ENCODE data around the gene DNAJC13. TPM values are rescaled to one million over a fixed set of nuclear protein-coding genes. Genes with fewer than 3 reads are reported as not detected.

Gene DNAJC13
- total and polyA plus RNA-seq, 4 donors = 6.3 to 22.8 (median 15.4) TPM

DNA sequence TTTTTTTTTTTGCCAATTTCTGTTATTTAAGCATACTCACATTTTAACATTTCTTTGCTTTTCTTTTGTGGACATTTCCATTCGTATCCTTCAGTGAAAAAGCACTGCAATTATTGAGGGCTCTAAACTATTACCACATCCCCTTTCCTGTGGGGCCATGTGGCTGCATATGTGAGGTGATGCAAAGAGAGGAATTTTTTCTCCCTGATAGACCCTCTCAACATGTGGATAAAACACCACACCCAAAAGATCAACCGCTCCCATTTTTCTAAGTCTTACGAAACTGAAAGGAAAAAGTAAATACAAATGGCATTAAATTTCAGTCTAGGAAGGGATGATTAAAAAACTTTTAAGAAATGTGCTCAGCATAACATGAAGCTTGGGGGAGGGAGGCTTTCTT, 68.8 kb downstream of the DNAJC13 start (continued):
- TF ChIP-seq HNF4A (conservative IDR thresholded peaks at IDR 0.05) = no peak
- TF ChIP-seq EGR1 (IDR thresholded peaks at IDR 0.05; ENCODE audit: low read depth in 2 of 2) = no peak
- TF ChIP-seq NR2F2 (IDR thresholded peaks at IDR 0.05) = no peak

DNA sequence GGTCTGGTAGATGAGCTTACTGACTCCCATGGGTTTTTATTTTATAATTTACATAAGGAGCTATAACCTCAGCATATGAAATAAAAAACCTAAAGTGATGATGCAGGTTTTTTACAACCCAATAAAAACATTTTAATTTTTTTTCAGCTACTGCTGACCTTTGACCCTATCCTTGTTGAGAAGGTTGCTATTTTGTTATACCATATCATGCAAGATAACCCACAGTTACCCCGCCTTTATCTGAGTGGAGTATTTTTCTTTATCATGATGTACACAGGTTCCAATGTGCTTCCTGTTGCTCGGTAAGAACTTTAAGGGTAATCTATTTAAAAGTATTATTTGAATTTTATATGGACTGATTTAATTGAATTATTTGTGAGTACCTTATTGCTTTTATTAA, 70.8 kb downstream of the DNAJC13 start:
- TF ChIP-seq, protein P1, sequence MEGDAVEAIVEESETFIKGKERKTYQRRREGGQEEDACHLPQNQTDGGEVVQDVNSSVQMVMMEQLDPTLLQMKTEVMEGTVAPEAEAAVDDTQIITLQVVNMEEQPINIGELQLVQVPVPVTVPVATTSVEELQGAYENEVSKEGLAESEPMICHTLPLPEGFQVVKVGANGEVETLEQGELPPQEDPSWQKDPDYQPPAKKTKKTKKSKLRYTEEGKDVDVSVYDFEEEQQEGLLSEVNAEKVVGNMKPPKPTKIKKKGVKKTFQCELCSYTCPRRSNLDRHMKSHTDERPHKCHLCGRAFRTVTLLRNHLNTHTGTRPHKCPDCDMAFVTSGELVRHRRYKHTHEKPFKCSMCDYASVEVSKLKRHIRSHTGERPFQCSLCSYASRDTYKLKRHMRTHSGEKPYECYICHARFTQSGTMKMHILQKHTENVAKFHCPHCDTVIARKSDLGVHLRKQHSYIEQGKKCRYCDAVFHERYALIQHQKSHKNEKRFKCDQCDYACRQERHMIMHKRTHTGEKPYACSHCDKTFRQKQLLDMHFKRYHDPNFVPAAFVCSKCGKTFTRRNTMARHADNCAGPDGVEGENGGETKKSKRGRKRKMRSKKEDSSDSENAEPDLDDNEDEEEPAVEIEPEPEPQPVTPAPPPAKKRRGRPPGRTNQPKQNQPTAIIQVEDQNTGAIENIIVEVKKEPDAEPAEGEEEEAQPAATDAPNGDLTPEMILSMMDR (IDR thresholded peaks at IDR 0.05; ENCODE audit: low read depth, low read length, missing input control) = no peak
- TF ChIP-seq, protein P2, sequence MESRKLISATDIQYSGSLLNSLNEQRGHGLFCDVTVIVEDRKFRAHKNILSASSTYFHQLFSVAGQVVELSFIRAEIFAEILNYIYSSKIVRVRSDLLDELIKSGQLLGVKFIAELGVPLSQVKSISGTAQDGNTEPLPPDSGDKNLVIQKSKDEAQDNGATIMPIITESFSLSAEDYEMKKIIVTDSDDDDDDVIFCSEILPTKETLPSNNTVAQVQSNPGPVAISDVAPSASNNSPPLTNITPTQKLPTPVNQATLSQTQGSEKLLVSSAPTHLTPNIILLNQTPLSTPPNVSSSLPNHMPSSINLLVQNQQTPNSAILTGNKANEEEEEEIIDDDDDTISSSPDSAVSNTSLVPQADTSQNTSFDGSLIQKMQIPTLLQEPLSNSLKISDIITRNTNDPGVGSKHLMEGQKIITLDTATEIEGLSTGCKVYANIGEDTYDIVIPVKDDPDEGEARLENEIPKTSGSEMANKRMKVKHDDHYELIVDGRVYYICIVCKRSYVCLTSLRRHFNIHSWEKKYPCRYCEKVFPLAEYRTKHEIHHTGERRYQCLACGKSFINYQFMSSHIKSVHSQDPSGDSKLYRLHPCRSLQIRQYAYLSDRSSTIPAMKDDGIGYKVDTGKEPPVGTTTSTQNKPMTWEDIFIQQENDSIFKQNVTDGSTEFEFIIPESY (IDR thresholded peaks at IDR 0.05) = no peak
- TF ChIP-seq RXRA (IDR thresholded peaks at IDR 0.05) (no peak), HNF4G (IDR thresholded peaks at IDR 0.05) (no peak), TAF1 (conservative IDR thresholded peaks at IDR 0.05) (no peak), SP1 (IDR thresholded peaks at IDR 0.05) (no peak), YY1 (IDR thresholded peaks at IDR 0.05) (no peak), JUND (IDR thresholded peaks at IDR 0.05) (no peak)
- DNase-seq (ENCODE audit: low spot score) = no peak
- H3K9me3 ChIP-seq (ENCODE audit: control insufficient read depth in 4 of 4, low read length in 3 of 4) = no peaks in the 10 kb centered on the region
- WGBS = 84% methylated on average over 2 of the region's 2 CpGs
- no peak overlapping the region for H3K9ac ChIP-seq (ENCODE audit: low read depth in 1 of 2, low read length in 2 of 2)
- peaks cover 5 to 48% (median 31%) of the 10 kb centered on the region in 4 donors for H3K36me3 ChIP-seq (ENCODE audit: control insufficient read depth in 4 of 4, insufficient read depth in 3 of 4, low read depth in 1 of 4, low read length in 3 of 4)
- H3K27me3 ChIP-seq (ENCODE audit: control insufficient read depth in 4 of 4, insufficient read depth in 4 of 4, low read length in 3 of 4) = no peaks in the 10 kb centered on the region
- no peak overlapping the region for H3K27ac ChIP-seq (ENCODE audit: low read depth in 1 of 2, low read length in 2 of 2)
- no peak overlapping the region for H3K4me3 ChIP-seq (ENCODE audit: low read depth in 1 of 3, low read length in 3 of 3)
- H3K4me1 ChIP-seq (ENCODE audit: control insufficient read depth in 4 of 4, insufficient read depth in 4 of 4, low read length in 3 of 4) = no peaks in the 10 kb centered on the region

DNA sequence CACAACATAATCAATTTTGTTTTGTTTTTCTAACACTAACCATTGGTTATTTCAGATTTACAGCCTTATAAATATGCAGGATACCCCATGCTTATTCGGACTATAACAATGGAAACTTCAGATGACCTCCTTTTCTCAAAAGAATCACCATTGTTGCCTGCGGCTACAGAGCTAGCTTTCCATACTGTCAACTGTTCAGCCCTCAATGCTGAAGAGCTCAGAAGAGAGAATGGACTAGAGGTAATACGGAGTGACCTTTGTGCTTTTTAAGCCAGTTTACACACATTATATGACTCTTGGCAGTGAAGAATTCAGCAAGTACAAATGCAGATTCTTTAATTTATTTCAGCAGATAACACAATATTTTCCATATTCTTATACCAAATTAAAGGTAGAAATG, 81.8 kb downstream of the DNAJC13 start:
- no peak for DNase-seq (ENCODE audit: low spot score)
- Histone ChIP-seq H3K27me3 (ENCODE audit: control insufficient read depth in 4 of 4, insufficient read depth in 4 of 4, low read length in 3 of 4) (no peaks in the 10 kb centered on the region), H3K4me1 (ENCODE audit: control insufficient read depth in 4 of 4, insufficient read depth in 4 of 4, low read length in 3 of 4) (no peaks in the 10 kb centered on the region), H3K9ac (ENCODE audit: low read depth in 1 of 2, low read length in 2 of 2) (no peak overlapping the region), H3K4me3 (ENCODE audit: low read depth in 1 of 3, low read length in 3 of 3) (no peak overlapping the region), H3K9me3 (ENCODE audit: control insufficient read depth in 4 of 4, low read length in 3 of 4) (no peaks in the 10 kb centered on the region), H3K36me3 (ENCODE audit: control insufficient read depth in 4 of 4, insufficient read depth in 3 of 4, low read depth in 1 of 4, low read length in 3 of 4) (peaks cover 6 to 67% (median 46%) of the 10 kb centered on the region in 4 donors), H3K27ac (ENCODE audit: low read depth in 1 of 2, low read length in 2 of 2) (no peak overlapping the region)
- no peak for TF ChIP-seq HNF4G (IDR thresholded peaks at IDR 0.05)
- no peak for TF ChIP-seq FOXA1 (IDR thresholded peaks at IDR 0.05)
- TF ChIP-seq, protein P3, sequence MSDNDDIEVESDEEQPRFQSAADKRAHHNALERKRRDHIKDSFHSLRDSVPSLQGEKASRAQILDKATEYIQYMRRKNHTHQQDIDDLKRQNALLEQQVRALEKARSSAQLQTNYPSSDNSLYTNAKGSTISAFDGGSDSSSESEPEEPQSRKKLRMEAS (IDR thresholded peaks at IDR 0.05) = no peak
- WGBS = 93% methylated on average over 3 of the region's 3 CpGs

DNA sequence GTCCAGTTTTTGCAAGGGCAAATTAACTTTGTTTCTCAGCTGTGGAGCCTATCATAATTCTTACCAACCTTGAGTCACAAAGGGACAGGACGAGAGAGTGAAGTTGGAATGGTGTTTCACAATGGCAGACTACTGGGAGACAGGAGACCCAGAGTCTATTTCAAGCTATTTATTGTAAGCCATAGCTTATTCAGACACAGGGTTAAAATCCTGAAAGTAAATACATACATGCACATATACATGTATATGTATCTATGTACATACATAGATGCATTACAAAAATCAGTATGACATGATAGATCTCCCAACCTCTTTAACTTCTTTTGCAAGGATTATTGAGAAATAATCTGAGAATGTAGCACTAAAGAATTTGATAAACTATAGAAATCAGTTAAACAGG, 86.3 kb downstream of the DNAJC13 start:
- 94% methylated on average over 1 of the region's 1 CpG for WGBS

More for the DNA sequence above, 86.3 kb downstream of the DNAJC13 start:
- TF ChIP-seq, protein P4, sequence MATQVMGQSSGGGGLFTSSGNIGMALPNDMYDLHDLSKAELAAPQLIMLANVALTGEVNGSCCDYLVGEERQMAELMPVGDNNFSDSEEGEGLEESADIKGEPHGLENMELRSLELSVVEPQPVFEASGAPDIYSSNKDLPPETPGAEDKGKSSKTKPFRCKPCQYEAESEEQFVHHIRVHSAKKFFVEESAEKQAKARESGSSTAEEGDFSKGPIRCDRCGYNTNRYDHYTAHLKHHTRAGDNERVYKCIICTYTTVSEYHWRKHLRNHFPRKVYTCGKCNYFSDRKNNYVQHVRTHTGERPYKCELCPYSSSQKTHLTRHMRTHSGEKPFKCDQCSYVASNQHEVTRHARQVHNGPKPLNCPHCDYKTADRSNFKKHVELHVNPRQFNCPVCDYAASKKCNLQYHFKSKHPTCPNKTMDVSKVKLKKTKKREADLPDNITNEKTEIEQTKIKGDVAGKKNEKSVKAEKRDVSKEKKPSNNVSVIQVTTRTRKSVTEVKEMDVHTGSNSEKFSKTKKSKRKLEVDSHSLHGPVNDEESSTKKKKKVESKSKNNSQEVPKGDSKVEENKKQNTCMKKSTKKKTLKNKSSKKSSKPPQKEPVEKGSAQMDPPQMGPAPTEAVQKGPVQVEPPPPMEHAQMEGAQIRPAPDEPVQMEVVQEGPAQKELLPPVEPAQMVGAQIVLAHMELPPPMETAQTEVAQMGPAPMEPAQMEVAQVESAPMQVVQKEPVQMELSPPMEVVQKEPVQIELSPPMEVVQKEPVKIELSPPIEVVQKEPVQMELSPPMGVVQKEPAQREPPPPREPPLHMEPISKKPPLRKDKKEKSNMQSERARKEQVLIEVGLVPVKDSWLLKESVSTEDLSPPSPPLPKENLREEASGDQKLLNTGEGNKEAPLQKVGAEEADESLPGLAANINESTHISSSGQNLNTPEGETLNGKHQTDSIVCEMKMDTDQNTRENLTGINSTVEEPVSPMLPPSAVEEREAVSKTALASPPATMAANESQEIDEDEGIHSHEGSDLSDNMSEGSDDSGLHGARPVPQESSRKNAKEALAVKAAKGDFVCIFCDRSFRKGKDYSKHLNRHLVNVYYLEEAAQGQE (IDR thresholded peaks at IDR 0.05) = no peak
- TF ChIP-seq NR2F2 (IDR thresholded peaks at IDR 0.05) (no peak), HNF4A (conservative IDR thresholded peaks at IDR 0.05) (no peak), SP1 (IDR thresholded peaks at IDR 0.05) (no peak), HNF4G (IDR thresholded peaks at IDR 0.05) (no peak), GABPA (IDR thresholded peaks at IDR 0.05 in 1 of 2, conservative IDR thresholded peaks at IDR 0.05 in 1 of 2) (no peak)
- TF ChIP-seq, protein P2 (IDR thresholded peaks at IDR 0.05) = no peak
- H3K27me3 ChIP-seq (ENCODE audit: control insufficient read depth in 4 of 4, insufficient read depth in 4 of 4, low read length in 3 of 4) = no peaks in the 10 kb centered on the region
- H3K4me1 ChIP-seq (ENCODE audit: control insufficient read depth in 4 of 4, insufficient read depth in 4 of 4, low read length in 3 of 4) = no peaks in the 10 kb centered on the region
- no peak for DNase-seq (ENCODE audit: low spot score)
- H3K36me3 ChIP-seq (ENCODE audit: control insufficient read depth in 4 of 4, insufficient read depth in 3 of 4, low read depth in 1 of 4, low read length in 3 of 4) = peaks cover 10 to 61% (median 46%) of the 10 kb centered on the region in 4 donors
- H3K9ac ChIP-seq (ENCODE audit: low read depth in 1 of 2, low read length in 2 of 2) = no peak overlapping the region
- no peaks in the 10 kb centered on the region for H3K9me3 ChIP-seq (ENCODE audit: control insufficient read depth in 4 of 4, low read length in 3 of 4)
- H3K27ac ChIP-seq (ENCODE audit: low read depth in 1 of 2, low read length in 2 of 2) = no peak overlapping the region
- no peak overlapping the region for H3K4me3 ChIP-seq (ENCODE audit: low read depth in 1 of 3, low read length in 3 of 3)

Data from liver (tissue), 9 donors.